EH (cell line): Measurements from ENCODE around the gene KCNN3.

Experiments
- DNase-seq: peaks from one replicate; pipeline ENCODE4 v3.0.0-alpha.2; 2015; ENCODE audit warnings: low read depth

The KCNN3 gene

DNA sequence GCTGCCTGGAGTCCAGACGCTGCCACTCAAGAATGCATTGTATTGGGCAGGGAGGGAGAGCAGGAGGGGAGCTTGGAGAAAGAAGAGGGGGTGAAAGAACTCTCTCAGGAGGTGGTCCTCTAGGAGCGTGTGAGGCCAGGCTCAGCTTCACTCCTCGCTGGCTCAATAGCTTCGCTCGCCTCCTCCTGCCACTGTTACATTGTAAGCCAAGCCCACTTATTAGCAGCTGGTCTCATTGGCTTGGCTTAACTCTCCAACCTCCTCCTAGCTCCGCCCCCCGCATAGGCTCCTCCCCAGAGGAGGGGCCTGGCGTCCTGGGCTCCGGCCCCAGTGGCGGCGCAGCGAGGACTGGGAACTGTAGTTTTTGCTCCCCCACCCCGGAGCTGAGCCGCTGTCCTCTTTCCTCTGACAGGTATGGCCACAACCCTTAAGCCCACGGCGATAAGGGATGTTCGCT, at the start of gene KCNN3:
Gene KCNN3, minus strand, starts transcription at position 167 of the 457 bp plus-strand sequence. CDS start 317 bp downstream, outside the sequence.
- peak; percentile 90 for DNase-seq

- DNase-seq: no peak
These were observed 43.2 kb upstream of the KCNN3 start for GRCh38 chr1:154913273-154913672.

DNA sequence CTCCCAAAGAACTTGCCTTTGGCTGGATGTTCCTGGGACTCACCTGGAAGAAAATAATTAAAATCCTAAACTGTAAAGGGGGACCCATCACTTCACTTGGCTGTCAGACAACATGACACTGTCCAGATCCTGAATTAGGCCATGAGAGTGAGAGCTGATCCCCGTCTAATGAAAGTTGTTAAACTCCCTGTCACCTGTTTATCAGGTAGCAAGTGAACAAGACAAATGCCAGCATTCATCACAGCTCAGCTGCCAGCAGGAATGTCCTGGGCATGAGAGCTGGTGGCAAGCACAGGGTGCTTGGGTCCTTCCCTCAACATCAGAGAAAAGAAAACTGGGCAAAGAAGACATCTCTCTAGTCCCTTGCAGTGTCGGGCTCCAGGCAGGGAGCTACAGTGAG, 42.7 kb upstream of the KCNN3 start:
- no peak for DNase-seq

GRCh38 chr1:154911691-154912550, 41.8 kb upstream of the KCNN3 start:
- DNase-seq: no peak

DNA sequence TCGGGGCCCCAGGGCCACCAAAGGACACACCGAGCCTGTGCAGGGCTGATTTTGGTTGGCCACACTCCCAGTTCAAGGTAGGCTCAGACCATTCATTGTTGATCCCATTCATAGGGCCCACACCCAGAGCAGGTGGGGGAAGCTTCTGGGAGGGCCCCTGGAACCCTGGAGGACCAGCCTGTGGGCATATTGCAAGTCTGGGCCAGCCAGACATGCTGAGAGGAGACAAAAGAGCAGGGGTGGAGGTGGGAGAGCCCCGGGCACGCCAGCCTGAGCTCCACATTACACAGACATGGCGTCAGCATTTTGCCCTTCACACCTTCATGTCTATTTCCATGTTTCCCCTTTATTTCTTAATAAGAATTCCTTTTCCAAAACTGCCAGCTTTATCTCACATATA, 40.8 kb upstream of the KCNN3 start:
- DNase-seq: no peak

DNA sequence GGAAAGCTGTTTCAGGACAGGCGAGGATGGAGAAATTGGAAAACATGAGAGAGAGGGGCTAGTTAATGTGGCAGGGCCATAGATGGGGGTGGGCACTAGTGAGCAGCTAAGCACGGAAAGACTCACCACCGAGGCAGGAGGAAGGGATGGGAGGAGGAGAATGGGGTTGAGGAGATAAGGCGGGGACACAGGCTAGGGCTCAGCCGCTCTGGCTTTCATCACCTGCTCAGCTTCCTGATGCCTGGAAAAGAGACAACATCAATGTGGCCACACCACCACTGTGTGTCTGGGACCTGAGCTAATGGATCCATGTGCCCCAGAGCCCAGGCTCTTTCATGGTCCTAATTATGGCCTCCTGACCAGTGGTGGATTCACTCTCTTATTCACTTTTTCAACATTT, 38.9 kb upstream of the KCNN3 start:
- DNase-seq: no peak

- DNase-seq: peak; percentile 8
These were observed 38.0 kb upstream of the KCNN3 start for GRCh38 chr1:154908129-154908528.

- DNase-seq: peak; percentile 37
These were observed 36.6 kb upstream of the KCNN3 start for GRCh38 chr1:154906621-154907081.

DNA sequence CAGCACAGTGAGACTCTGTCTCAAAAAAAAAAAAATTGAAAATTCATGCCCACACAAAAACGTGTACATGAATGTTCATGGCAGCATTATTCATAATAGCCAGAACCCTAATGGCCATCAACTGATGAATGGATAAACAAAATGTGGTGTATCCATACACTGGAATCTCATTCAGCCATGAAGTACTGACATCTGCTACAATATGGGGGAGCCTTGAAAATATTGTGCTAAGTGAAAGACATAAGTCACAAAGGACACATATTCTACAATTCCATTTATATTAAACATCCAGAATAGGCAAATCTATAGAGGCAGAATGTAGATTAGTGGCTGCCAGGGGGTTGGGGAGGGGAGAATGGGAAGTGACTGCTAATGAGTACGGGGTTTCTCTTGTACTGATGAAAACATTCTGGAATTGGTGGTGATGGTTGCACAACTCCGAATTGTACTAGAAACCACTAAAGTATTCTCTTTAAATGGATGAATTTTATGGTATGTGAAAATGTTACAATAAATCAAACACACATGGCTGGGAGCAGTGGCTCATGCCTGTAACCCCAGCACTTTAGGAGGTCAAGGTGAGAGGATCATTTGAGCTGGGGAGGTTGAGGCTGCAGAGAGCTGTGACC, 33.0 kb upstream of the KCNN3 start:
- peak; percentile 10 for DNase-seq

DNA sequence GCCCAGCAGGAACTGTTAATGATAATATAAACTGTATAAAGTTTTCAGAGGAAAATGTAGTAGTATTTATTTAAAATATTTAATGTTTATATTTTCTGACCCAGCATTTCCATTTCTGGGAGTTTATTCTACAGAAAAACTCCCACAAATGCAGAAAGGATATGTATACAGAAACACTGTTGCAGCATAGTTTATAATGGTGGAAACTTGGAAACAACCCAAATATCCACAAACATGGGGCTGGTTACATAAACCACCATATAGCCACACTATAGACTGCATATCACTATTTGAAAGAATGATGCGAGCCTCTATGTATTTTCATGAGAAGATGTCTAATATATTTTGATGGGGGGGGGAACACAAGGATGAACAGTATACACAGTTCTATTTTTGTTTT, 31.5 kb upstream of the KCNN3 start:
- DNase-seq: no peak

GRCh38 chr1:154899041-154899440, 29.0 kb upstream of the KCNN3 start:
- DNase-seq: no peak

DNA sequence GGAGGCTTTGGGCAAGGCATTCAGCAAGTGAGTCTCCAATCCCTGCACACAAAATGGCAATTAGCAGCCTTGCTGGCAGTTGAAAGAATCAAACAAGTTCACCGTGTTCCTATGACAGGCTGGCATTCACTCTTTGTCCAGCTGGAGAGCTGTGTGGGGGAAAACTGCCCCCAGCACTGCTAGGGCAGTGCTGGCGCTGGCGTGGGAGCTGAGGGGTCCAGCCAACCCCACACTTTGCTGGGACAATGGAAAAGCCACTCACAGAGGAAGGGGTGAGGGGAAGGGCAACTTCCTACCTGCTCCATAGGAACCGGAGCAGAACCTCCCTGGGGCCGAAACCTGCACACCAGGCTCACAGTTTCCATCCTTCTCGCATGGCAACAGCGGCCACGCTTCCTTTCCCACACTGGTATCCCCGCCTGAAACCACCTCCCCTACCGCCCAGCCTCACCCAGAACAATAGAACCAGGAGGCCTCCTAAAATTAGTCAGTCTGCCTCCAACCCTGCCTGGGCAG, 26.7 kb upstream of the KCNN3 start:
- no peak for DNase-seq

GRCh38 chr1:154895798-154896197, 25.7 kb upstream of the KCNN3 start:
- no peak for DNase-seq

GRCh38 chr1:154891452-154891851, 21.4 kb upstream of the KCNN3 start:
- no peak for DNase-seq

- no peak for DNase-seq
These were observed 18.7 kb upstream of the KCNN3 start for GRCh38 chr1:154888757-154889156.

- peak; percentile 24 for DNase-seq
These were observed 16.4 kb upstream of the KCNN3 start for GRCh38 chr1:154886281-154887015.

DNA sequence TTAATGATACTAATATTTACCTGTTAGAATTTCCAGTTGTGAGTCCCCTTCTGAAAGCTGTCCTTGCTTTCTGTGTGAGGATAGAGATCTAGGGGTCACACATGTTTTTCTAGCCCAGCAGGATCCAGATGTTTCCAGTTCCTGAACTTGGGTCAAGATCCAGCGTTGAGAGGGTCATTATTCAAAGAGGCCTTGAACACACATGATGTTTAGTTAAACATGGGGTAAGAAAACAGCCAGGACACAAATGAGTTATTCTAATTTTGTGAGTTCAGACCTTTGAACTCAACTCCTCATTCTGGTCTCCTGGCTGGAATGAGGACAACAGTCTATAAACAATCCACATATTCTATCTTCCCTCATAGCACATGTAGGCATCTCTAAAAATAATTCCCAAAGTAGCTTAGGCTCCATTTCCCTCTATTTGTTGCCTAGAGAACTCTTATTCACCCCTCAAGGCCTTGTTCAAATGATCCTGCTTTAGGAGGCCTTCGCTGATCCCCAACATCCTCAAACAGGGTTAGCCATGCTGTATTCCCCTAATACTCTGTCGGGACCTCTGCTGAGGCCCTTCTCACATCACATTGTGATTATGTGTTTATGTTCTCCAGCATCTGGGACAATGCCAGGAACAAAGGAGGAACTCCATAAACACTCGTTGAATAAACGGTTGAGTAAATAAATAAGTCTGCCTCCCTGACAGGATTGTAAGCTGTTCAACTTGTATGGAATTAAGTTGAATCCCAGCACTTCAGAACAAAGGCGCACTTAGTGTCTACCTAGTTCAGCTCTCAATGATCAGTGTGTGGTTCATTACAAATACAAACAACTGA, 15.0 kb upstream of the KCNN3 start:
- DNase-seq: no peak

DNA sequence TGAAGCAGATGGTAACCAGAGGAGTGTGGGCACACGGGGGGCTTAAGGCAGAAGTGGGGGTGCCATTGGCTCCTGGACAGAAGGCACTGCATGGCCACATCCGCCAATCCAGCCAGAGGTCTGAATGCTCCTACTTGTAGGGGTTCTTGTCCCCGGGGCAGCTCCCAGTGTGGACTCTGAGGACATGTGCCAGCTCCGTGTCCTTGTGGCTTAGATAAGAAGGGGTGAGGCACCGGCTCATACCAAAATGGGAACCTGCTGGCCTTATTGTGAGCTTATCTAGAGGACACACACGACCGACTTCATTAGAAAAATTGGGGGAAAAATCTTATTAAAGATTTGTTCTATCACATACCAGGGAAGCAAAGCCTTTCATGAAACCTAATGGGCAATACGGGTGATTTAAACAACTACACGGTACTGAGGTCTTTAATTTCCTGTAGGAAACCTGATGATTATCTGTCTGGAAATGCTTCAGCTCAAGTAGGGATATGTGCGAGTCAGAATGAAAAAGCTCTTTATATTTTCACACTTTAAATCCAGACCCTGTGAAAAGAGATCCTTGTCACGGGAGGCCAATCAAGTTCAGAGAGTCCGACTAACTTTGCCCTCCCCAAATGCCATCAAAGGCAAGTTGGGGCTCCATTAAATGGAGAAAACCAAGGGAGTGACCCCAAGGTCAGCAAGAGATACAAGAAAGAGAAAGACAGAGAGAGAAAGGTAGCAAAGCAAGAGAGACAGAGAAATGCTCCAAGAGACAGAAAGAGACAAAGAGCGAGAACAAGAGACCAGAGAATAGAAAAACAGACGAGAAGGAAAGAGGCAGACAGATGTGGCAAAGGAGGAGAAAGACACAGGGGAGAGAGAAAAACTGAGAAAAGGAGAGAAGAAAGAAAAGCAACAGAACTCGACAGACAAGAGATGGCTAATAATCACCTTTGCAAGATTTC, 14.1 kb upstream of the KCNN3 start:
- no peak for DNase-seq

DNA sequence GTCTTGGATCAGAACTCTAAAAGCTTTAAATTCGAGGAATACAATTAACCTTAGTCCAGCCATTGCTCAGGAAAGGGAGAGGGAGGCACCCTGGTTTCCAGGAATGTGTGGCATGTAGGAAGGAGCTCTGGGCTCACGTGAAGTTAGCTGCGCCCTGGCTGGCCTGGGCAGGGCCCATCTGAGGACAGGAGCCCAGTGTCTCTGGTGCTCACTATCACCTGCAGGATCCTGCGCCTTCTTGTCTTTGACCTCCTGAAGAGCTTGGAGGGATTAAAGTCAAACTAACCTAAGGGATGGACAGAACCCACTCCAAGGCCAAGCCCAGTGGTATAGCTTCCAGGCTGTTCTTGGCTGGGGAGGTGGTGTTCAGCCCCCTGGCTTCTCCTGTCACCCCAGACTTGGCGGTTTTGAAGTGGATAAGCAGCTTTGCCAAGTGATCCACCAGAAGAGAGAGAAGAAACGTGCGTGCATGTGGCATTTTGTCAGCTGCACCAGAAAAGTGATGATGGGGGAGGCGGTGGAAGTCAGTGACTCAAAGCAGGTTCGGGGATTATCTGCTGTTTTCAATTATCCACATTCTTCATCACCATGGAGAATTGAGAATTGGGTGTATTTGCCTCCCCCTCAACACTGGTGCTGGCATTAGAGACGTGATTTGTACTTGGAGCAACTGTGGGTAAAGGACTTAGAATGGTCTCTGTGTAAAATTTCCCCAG, 11.9 kb upstream of the KCNN3 start:
- no peak for DNase-seq

DNA sequence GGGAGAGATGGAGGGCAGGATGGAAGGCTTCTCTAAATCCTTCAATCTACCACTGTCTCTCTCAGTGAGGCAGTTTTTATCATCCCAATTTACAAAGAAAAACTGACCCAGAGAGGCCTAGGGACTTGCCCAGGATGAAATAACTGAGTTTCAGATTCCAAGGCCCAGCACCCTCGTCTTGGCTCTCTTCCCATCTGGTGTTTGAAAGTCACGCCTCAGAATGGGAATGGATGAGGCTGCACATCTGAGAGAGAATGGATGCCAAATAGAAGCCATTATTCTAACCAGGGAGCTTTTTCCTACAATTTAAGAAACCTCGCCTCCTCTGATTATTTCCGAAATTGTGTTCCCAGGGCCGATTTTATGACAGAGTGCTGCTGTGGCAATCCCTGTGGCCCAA, 10.6 kb upstream of the KCNN3 start:
- peak; percentile 25 for DNase-seq
